ENCODE measurements around the gene B4GALNT2. TPM values are rescaled to one million over a fixed set of nuclear protein-coding genes. Genes with fewer than 3 reads are reported as not detected.
"Not testable (repeated sequence)": the region's sequence is repeated elsewhere in the genome, so short reads cannot be mapped to it uniquely, and the experiment has no call there.

Gene B4GALNT2
- total RNA-seq, 2 donors from 2014 or later, result 0.03 TPM; not detected in 1

GRCh38 chr17:49117587-49118230, 14.9 kb upstream of the B4GALNT2 start:
- intact Hi-C loops (cut with DNase I), result no loop called here
- DNase-seq, result no peak
- no peak for ATAC-seq

GRCh38 chr17:49120166-49120565, 12.4 kb upstream of the B4GALNT2 start:
- DNase-seq (no peak), ATAC-seq (no peak)
- intact Hi-C loops (cut with DNase I), result no loop called here

GRCh38 chr17:49121696-49122292, 10.8 kb upstream of the B4GALNT2 start:
- intact Hi-C loops (cut with DNase I), result no loop called here
- DNase-seq (no peak), ATAC-seq (no peak)

- ATAC-seq, result no peak
- intact Hi-C loops (cut with DNase I), result no loop called here
- DNase-seq, result no peak
Measured at GRCh38 chr17:49122566-49122965, 10.0 kb upstream of the B4GALNT2 start.

- DNase-seq (no peak), ATAC-seq (no peak)
- intact Hi-C loops (cut with DNase I), result no loop called here
Measured at GRCh38 chr17:49123061-49123460, 9.5 kb upstream of the B4GALNT2 start.

- no peak for ATAC-seq
- intact Hi-C loops (cut with DNase I), result no loop called here
- no peak for DNase-seq
Measured at GRCh38 chr17:49125449-49125848, 7.1 kb upstream of the B4GALNT2 start.

- DNase-seq; intact Hi-C loops (cut with DNase I); ATAC-seq: not testable (repeated sequence)
Measured at GRCh38 chr17:49126183-49126859, 6.2 kb upstream of the B4GALNT2 start.

- intact Hi-C loops (cut with DNase I); DNase-seq; ATAC-seq: not testable (repeated sequence)
Measured at GRCh38 chr17:49129359-49129950, 3.1 kb upstream of the B4GALNT2 start.

GRCh38 chr17:49130891-49131290, 1.7 kb upstream of the B4GALNT2 start:
- DNase-seq (no peak), ATAC-seq (no peak)
- intact Hi-C loops (cut with DNase I), result no loop called here

- DNase-seq (no peak), ATAC-seq (no peak)
- intact Hi-C loops (cut with DNase I), result no loop called here
Measured at GRCh38 chr17:49132317-49132698, 261 bp upstream of the B4GALNT2 start.

- intact Hi-C loops (cut with DNase I), result no loop called here
- DNase-seq, result no peak
- no peak for ATAC-seq
Measured at GRCh38 chr17:49136335-49136734, 3.8 kb downstream of the B4GALNT2 start.

GRCh38 chr17:49145654-49146053, 13.1 kb downstream of the B4GALNT2 start:
- intact Hi-C loops (cut with DNase I); DNase-seq; ATAC-seq: not testable (repeated sequence)

GRCh38 chr17:49146620-49147306, 14.2 kb downstream of the B4GALNT2 start:
- intact Hi-C loops (cut with DNase I), result no loop called here
- DNase-seq (no peak), ATAC-seq (no peak)

GRCh38 chr17:49148171-49148570, 15.6 kb downstream of the B4GALNT2 start:
- no peak for DNase-seq
- no peak for ATAC-seq
- intact Hi-C loops (cut with DNase I), result no loop called here

GRCh38 chr17:49151996-49152395, 19.4 kb downstream of the B4GALNT2 start:
- no peak for ATAC-seq
- intact Hi-C loops (cut with DNase I), result no loop called here
- no peak for DNase-seq

GRCh38 chr17:49156256-49156655, 23.7 kb downstream of the B4GALNT2 start:
- intact Hi-C loops (cut with DNase I), result no loop called here
- ATAC-seq (no peak), DNase-seq (no peak)

- ATAC-seq (no peak), DNase-seq (no peak)
- intact Hi-C loops (cut with DNase I), result no loop called here
Measured at GRCh38 chr17:49157784-49158183, 25.2 kb downstream of the B4GALNT2 start.

- ATAC-seq, result no peak
- intact Hi-C loops (cut with DNase I), result no loop called here
Measured at GRCh38 chr17:49162866-49163265, 30.3 kb downstream of the B4GALNT2 start.

GRCh38 chr17:49165143-49165542, 32.6 kb downstream of the B4GALNT2 start:
- intact Hi-C loops (cut with DNase I), result no loop called here
- ATAC-seq, result no peak
- DNase-seq, result no peak

More at GRCh38 chr17:49162866-49163265, 30.3 kb downstream of the B4GALNT2 start:
- DNase-seq, result no peak

GRCh38 chr17:49168706-49169105, 36.1 kb downstream of the B4GALNT2 start:
- intact Hi-C loops (cut with DNase I), result no loop called here
- no peak for DNase-seq
- ATAC-seq, result no peak

Data from left cardiac atrium (tissue), 4 donors.